ENCODE data around the gene STAB2. TPM values are rescaled to one million over a fixed set of nuclear protein-coding genes. Genes with fewer than 3 reads are reported as not detected.

Gene STAB2
- total and polyA plus RNA-seq, 2 donors (not counting 1 experiment from before 2014, with no cell fraction given): not detected

GRCh38 chr12:103772367-103773108 lies 185.5 kb downstream of the STAB2 start:
- no peaks in the 10 kb centered on the region for H3K9me3 ChIP-seq (ENCODE audit: control extremely low read depth in 1 of 3, control insufficient read depth in 2 of 3, insufficient read depth in 1 of 3, low read length in 2 of 3)
- DNase-seq (no peak), ATAC-seq (ENCODE audit: low read depth) (no peak)
- H3K27ac ChIP-seq (ENCODE audit: low read length in 2 of 2): no peak overlapping the region
- no peak overlapping the region for H2AFZ ChIP-seq (ENCODE audit: insufficient read depth, low read depth, low read length, poor library complexity, severe bottlenecking)
- Mint-ChIP-seq H3K27me3 (no peaks in the 10 kb centered on the region), H3K4me1 (no peaks in the 10 kb centered on the region), H3K9me3 (ENCODE audit: insufficient read depth) (no peaks in the 10 kb centered on the region), H3K27ac (peak overlapping the region; percentile 26), H3K4me3 (no peak overlapping the region)
- no peaks in the 10 kb centered on the region for H4K20me1 ChIP-seq (ENCODE audit: control insufficient read depth, insufficient read depth, low read length, poor library complexity, severe bottlenecking)
- POLR2A ChIA-PET: no interaction called here
- H3K9ac ChIP-seq (ENCODE audit: low read length): no peak overlapping the region
- 100% methylated on average over 7 of the region's 7 CpGs for WGBS (ENCODE audit: insufficient coverage)
- H3K4me3 ChIP-seq (ENCODE audit: control extremely low read depth in 1 of 5, extremely low read depth in 1 of 5, insufficient read depth in 1 of 5, low read depth in 2 of 5, low read length in 4 of 5): no peak overlapping the region
- H3K4me2 ChIP-seq (replicated peaks; ENCODE audit: low read depth, low read length, poor library complexity, severe bottlenecking): no peak overlapping the region
- H3K36me3 ChIP-seq (replicated peaks in 1 of 2; ENCODE audit: control extremely low read depth in 1 of 2, control insufficient read depth in 1 of 2, extremely low read depth in 1 of 2, insufficient read depth in 2 of 2, low read length in 1 of 2): peaks cover 0 to 8% of the 10 kb centered on the region in 2 experiments
- CTCF ChIA-PET: interaction anchor here (0.7 to 1.7 kb wide), 3 partner anchors 70 to 337 kb away, joined by 3 to 11 read pairs (median 3); no protein-coding TSS in a partner anchor
- H3K27me3 ChIP-seq (replicated peaks in 1 of 4; ENCODE audit: control extremely low read depth in 1 of 4, control insufficient read depth in 3 of 4, insufficient read depth in 4 of 4, low read length in 3 of 4): no peaks in the 10 kb centered on the region
- intact Hi-C loops (cut with micrococcal nuclease): no loop called here
- TF ChIP-seq EZH2 (IDR thresholded peaks at IDR 0.05; ENCODE audit: borderline replicate concordance, insufficient read depth, low read depth, low read length, poor library complexity, severe bottlenecking) (no peak), CTCF (IDR thresholded peaks at IDR 0.05) (no peak)
- H3K4me1 ChIP-seq (ENCODE audit: control insufficient read depth in 2 of 2, insufficient read depth in 2 of 2, low read length in 2 of 2): no peaks in the 10 kb centered on the region
- H3K79me2 ChIP-seq (ENCODE audit: control insufficient read depth, insufficient read depth, low read length): no peaks in the 10 kb centered on the region
